HG03521 (cell line): Measurements from ENCODE around the gene TSPAN11.

ENCODE experiments used
- ATAC-seq: cut with Tn5 transposase; IDR thresholded peaks from one replicate; pipeline ENCODE4 v1.9.1; 2021; ENCODE audit warnings: mild to moderate bottlenecking, moderate library complexity; ENCODE audit not compliant: unreplicated experiment

Gene TSPAN11

GRCh38 chr12:31037931-31038330 lies 111.4 kb downstream of the TSPAN11 start:
- ATAC-seq = no peak

- no peak for ATAC-seq
Measured at GRCh38 chr12:31041033-31041564, 114.6 kb downstream of the TSPAN11 start.
